Stimulated activated naive CD4-positive, alpha-beta T cell treated with Interleukin-2 at 50 U/mL for 16 hours (primary cell): ENCODE data around the gene IMPACT.

Experiments used
- DNase-seq: peaks from one replicate; lab custom pipeline; 2025; lab: John Stamatoyannopoulos, UW

IMPACT gene

GRCh38 chr18:24421831-24422230 is 4.6 kb upstream of the IMPACT start:
- no peak for DNase-seq

GRCh38 chr18:24426073-24426397 is 435 bp upstream of the IMPACT start:
- DNase-seq = no peak

DNA sequence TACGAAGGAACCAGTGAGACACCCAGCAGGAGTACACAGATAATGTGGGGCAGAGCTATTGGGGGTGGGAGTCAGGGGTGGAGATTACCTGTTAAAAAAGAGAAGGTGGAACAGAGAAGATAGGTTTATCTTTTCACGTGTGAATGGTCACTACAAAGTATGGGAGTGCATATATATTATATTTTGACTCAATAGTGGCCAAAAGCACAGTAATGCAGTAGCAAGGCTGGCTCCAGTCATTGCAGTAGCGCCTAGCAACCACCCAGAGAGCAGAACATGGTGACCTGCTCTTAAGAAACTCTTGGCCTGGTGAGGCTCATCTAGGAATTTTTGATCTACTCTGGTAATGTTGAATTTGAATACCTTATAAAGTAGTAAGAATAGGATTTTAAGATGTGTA is 1.0 kb downstream of the IMPACT start:
- DNase-seq = no peak

DNA sequence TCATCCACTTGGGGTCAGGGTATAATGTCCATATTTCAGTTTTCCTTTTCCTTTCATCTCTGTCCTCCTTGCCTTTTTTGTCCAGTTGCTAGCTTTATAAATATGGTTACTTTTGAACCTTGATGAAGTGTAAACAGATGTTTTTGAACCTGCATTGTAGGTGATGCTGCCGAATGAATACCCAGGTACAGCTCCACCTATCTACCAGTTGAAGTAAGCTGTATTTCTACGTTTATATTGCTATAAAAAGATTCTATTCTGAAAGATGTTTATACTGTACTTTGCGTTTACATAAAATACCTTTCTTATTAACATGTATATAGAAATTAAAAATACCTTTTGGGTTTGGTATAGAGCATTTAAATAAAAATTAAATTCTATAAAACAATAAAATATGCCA is 2.2 kb downstream of the IMPACT start:
- no peak for DNase-seq

GRCh38 chr18:24429188-24429587 is 2.7 kb downstream of the IMPACT start:
- no peak for DNase-seq

DNA sequence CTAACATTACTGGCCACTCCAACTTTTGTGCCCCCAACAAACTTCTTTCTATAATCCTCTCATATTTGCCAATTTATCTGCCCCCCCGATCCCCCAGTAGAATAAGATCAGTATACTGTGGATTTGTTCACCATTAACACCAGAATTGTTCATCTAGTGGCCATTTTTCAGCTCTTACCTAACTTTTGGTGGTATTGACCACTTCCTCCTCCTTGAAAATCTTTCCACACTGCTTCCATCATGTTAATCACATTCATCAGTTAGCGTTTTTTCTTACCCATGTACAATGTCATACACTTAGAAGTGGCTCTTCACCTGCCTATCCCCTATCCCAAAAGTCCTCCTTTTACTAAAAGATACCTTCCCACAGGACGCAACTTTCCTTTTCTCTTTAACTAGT is 6.1 kb downstream of the IMPACT start:
- no peak for DNase-seq

DNA sequence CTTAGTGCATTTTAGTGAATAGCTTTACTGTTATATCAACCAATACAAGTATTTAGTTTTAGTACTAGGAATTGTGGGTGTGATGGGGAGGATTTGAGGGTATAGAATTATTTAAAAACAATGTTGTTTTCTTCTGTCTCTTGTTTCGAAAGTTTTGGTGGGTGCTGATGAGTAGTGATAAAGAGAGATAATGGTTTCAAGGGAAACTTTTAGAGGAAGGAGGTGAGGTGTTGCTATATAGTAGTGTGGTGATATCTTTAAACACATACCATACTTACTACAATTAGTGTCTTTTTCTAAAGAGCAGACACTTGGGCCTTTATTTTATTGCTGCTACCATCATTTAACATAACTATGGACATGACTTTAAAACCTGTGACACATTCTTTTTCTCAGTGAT is 10.5 kb downstream of the IMPACT start:
- DNase-seq = no peak

GRCh38 chr18:24443870-24444269 is 17.4 kb downstream of the IMPACT start:
- no peak for DNase-seq

DNA sequence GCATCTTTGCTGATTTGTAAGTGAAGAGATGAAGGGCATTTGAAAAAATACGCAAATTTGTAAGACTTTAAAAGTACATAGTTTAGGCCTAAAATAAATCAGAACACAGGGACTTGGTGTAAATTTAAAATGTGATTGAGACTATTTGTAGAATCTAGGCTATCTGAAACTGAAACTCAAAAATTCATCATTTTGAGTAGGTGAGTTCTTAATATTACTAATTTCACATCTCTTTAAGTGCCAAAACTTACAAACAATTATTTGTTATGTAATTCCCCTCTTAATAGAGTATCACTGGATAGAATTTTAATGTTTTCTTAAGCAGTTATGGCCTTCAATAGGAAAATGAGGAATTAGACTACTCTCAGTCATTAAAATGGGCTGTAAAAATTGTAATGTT is 20.0 kb downstream of the IMPACT start:
- DNase-seq = no peak

DNA sequence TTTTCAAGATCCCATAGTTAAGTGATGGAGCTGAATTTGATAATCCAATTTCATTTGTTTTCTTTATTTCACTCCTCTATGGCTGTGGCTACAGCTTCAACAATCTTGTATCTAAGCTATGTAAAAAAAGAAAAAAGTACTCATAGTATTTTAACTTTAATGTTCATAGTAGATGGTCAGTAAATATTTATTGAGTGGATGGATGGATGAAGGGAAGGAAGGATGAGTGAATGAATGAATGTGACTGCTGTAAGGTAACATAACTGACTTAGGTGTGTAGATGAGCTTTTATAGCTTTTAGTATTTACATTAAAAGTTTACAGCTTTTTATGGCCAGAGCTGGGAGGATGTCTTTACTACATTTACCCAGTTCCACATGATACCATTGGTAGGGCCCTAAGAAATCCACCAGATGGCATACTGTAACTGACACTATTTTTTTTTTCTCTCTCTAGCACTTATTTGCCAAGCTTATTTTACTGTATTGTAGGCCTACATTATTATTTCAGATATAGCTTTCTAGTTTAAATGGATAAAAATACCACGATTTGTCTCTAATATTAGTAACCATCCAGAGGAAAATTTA is 20.6 kb downstream of the IMPACT start:
- DNase-seq = no peak

DNA sequence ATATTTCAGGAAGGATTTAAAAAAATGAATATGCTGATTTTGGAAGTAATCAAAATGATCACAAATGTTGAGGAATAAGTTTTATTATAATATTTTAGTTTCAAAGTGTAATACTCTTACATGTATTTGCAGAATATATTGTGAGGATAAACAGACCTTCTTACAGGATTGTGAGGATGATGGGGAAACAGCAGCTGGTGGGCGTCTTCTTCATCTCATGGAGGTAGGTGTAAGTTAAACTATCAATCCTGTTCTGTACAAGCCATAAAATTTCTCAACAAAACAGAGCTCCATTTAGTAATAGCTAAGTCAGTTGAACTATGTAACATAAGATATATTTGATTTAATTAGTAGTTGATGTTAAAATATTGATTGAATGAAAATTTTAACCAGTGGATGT is 21.5 kb downstream of the IMPACT start:
- no peak for DNase-seq

DNA sequence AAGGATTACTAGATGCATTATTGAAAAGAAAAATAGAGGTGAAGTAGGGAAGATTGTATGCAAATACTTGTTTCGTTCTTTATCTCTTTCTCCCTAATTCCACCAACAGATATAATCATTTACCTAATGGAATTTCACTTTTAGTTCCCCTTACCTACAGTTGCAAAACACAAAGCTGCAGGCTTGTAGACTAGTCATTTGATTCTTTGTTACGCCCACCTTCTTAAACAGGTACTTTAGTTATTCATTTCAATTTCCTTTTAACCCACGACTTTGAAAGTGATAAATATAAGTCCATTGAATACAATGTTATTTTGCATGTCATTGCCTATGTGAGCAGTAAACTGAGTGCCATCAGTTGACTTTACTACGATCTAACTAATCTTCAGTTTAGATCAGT is 30.1 kb downstream of the IMPACT start:
- DNase-seq = no peak

DNA sequence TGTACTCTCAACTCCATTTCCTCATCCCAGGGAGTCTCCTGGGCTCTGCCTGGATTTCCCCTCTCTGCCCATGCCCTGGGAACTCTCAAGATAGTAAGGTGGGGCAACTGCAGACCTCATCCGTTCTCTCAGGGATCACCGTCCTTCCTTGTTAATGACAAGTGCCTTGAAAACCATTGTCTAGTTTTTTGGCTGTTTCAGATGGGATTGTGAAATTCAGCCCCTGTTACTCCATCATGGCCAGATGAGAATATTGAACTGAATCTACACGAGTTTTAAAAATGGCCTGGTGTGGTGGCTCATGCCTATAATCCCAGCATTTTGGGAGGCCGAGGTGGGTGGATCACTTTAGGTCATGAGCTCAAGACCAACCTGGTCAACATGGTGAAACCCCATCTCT is 33.3 kb downstream of the IMPACT start:
- DNase-seq = no peak

DNA sequence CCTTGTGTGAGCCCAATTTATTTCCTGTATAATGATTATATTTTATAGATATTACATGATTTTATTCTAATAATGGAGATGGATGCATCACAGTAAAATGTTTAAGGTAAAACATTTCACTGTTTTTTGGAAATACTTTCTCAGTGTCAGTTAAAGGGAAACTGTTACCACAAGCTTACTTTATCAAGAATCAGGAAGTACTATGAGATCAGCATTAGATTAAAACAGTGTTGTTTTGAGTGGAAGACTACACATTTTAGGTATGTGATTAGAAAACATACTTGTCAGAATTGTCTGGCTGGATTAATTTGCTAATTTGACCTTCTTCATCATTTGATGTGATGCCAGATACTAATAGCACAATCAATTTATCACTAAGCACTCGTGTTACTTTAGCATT is 33.9 kb downstream of the IMPACT start, which contains the start of gene HRH4:
Gene HRH4 (plus strand): TSS at position 250 of the 400 bp plus-strand sequence. CDS start 92 bp downstream, at position 342.
- DNase-seq = no peak

- DNase-seq = no peak
Observed at GRCh38 chr18:24461996-24462395, 35.5 kb downstream of the IMPACT start.

DNA sequence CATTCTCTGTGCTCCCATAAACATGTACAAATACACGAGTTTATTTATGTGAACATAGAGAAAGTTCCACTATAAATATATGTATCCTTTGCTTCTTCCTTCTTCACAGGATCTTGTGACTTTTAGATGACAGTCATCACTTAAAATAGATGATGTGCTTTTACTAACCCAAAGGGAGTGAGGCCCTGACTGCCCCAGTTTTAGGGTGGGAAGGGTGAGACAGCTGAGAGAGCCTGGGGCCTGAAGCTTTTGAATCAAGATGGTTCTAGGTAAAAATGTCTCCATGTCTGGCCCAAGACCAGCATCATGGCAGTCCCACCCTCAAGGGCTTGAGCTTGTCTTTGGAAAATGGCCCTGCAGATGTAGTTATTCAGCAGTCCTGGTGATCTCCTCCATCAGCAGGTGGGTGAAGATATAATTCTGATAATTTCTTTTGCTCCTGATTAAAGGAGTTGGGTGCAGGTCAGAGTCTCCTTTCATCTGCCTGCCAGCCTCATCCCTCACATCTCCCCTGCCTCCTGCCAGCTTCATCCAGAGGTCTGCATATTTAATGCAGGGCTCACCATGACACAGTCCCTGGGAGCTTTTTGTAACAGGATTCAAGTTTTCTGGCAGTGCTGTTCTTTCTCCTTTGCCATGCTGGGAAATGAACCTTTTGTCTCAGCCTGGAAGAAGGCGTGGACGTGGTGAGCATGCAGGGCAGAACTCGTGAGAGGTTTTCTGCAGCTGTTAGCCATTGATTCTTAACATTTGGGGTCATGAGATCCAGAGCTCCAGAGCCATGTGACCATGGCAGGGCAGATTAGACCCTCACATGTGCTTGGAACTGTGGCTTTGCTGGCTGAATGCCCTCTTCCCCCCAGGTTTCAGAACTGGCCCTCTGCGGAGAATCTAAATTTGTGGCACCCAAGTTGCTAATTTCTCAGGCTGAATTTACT is 36.6 kb downstream of the IMPACT start:
- no peak for DNase-seq

DNA sequence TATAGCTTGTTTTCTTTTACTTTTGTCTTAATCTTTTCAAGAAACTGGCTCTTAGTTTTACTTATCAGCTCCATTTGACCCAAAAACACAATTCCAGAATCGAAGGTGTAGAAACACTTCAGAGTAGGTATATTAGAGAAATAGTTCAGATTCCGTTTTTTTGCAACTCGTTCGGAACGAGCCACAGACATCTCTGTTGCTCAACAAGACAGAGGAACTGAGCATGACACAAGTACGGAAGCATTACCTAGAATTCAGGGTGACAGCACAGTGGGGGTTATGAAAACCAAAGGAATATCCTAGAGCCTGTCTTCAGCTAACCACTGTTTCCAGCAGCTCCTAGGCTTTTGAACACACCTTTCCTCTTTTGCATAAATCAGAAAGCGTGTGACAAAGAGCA is 39.0 kb downstream of the IMPACT start:
- no peak for DNase-seq

DNA sequence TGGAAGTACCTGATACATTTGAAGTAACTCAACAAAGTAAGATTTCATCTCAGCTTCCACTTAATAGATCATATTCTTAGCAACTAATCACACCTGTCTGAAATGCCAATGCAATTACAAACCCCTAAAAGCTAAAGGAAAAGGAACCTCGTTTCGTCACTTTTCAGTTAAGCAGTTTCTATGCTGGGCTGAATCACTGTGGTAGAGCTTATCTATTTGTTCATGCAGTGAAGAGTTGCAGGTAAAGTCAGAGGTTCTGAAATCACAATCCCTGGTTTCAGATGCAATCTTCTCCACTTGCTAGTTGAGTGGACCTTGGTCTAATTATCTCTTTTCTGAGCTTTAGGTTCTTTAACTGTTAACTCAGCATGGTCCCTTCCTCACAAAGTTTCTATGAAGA is 40.3 kb downstream of the IMPACT start:
- DNase-seq = no peak

GRCh38 chr18:24470022-24470618 is 43.6 kb downstream of the IMPACT start:
- no peak for DNase-seq

DNA sequence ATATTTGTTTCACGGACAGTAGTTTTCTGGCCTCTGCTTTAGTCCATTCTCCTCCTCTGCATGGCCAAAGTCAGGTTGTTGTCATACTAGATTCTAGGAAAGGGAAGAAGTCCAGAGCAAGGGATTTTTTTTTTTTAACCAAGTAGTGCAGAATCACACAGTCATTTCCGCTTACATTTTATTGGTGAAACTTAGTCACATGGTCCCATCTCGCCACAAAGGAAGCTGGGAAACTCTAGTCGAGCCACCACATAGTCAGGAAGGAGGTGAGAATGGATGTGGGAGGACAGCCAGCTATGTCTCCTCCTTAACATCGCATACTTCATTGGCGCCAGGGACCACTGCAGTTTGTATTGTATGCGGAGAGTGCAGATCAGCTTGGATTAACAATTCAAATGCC is 44.3 kb downstream of the IMPACT start:
- no peak for DNase-seq

DNA sequence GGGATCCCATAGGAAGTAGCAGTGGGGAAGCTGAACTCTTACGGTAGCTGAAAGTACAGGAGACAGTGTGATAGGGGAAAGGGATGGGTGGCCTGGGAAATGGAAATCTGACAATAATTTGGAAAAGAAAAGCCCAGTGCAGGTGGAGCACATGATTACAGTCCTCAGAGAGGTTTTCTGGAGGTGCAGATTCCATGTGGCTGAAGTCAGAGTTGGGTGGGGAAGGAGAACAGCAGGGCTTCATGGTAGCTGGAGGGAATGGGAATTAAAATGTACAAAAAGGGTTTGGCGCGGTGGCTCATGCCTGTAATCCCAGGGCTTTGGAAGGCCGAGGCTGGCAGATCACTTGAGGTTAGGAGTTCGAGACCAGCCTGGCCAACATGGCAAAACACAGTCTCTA is 46.1 kb downstream of the IMPACT start:
- DNase-seq = no peak

DNA sequence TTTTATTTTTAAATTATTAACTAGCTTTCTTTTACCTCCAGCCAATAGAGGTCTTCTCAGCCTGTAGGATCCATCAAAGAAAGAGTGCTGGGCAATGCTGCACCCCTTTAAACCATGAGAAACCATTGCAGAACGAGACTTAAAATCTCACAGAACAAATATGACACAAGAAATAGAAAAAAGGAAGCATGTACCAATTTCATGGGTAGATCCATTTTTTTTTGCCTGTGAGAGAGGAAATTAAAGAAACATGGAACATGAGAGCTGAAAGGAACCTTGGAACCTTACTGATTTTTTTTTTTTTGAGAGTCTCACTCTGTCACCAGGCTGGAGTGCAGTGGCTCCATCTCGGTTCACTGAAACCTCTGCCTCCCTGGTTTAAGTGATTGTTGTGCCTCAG is 47.9 kb downstream of the IMPACT start:
- no peak for DNase-seq

DNA sequence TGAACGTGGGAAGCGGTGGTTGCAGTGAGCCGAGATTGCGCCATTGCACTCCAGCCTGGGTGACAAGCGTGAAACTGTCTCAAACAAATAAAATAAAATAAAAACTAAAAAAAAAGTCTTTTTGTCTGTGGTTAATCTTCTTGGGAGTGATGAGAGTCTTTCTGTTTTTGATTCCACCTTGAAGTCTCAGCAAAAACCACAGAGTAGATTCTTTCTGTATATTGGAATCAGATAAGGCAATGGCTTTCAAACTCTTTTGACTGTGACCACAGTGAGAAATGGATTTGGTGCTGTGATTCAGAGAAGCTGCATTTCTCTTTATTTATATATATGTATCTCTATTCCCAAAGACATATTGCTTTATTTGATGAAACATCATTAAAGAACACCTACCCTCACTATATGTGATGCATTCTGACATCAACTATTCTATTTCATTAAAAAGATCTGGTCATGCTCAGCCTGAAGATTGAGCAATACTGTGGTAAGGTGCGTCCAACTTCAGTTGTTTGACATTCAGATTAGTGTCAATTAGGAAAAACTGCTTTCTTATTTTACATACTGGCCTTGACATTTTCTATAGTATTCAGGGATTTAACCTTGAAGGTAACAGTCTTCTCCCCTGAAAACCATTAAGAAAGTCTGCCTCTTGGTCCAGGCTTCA is 49.6 kb downstream of the IMPACT start:
- no peak for DNase-seq
